Ishikawa (cell line): ENCODE results near the gene PHOSPHO2.

ENCODE experiments used
- CEBPB ChIP-seq: IDR thresholded peaks from 2 replicates; pipeline ENCODE4 v1.6.1; 2012
- CREB1 ChIP-seq: IDR thresholded peaks from 2 replicates; pipeline ENCODE4 v1.6.1; 2012; ENCODE audit warnings: low read depth
- EGR1 ChIP-seq: IDR thresholded peaks from 2 replicates; pipeline ENCODE4 v1.6.1; 2012
- EP300 ChIP-seq: IDR thresholded peaks from 2 replicates; pipeline ENCODE4 v1.6.1; 2012; ENCODE audit warnings: borderline replicate concordance
- FOXM1 ChIP-seq: IDR thresholded peaks from 2 replicates; pipeline ENCODE4 v1.6.1; 2012; ENCODE audit warnings: low read depth, borderline replicate concordance
- MAX ChIP-seq: IDR thresholded peaks from 2 replicates; pipeline ENCODE4 v1.6.1; 2012
- NFIC ChIP-seq: IDR thresholded peaks from 2 replicates; pipeline ENCODE4 v1.6.1; 2012
- RAD21 ChIP-seq: IDR thresholded peaks from 2 replicates; pipeline ENCODE4 v1.6.1; 2012; ENCODE audit warnings: low read depth
- REST ChIP-seq: IDR thresholded peaks from 2 replicates; pipeline ENCODE4 v1.6.1; 2012; ENCODE audit warnings: low read depth, mild to moderate bottlenecking
- TAF1 ChIP-seq: IDR thresholded peaks from 2 replicates; pipeline ENCODE4 v1.6.1; 2012; ENCODE audit warnings: low read depth, mild to moderate bottlenecking
- TCF12 ChIP-seq: IDR thresholded peaks from 2 replicates; pipeline ENCODE4 v1.6.1; 2012; ENCODE audit warnings: low read depth
- TEAD4 ChIP-seq: IDR thresholded peaks from 2 replicates; pipeline ENCODE4 v1.6.1; 2012
- USF1 ChIP-seq: IDR thresholded peaks from 2 replicates; pipeline ENCODE4 v1.6.1; 2012
- YY1 ChIP-seq: IDR thresholded peaks from 2 replicates; pipeline ENCODE4 v1.6.1; 2012; ENCODE audit warnings: low read depth
- ZBTB7A ChIP-seq: IDR thresholded peaks from 2 replicates; pipeline ENCODE4 v1.6.1; 2012; ENCODE audit warnings: low read depth

PHOSPHO2 gene

GRCh38 chr2:169743549-169743948, 49.3 kb downstream of the PHOSPHO2 start:
- TF ChIP-seq USF1 (no peak), EP300 (no peak), EGR1 (no peak), RAD21 (no peak), YY1 (no peak), TAF1 (no peak), FOXM1 (no peak), REST (no peak), ZBTB7A (no peak), NFIC (no peak), CREB1 (no peak), CEBPB (no peak), MAX (no peak)

- TF ChIP-seq TEAD4, result no peak
- TF ChIP-seq NFIC, result no peak
- no peak for TF ChIP-seq RAD21
- no peak for TF ChIP-seq ZBTB7A
- TF ChIP-seq USF1, result no peak
- TF ChIP-seq TAF1, result no peak
Measured at GRCh38 chr2:169746240-169746639, 52.0 kb downstream of the PHOSPHO2 start.

- TF ChIP-seq USF1 (no peak), CREB1 (no peak), TCF12 (no peak)
Measured at GRCh38 chr2:169748319-169748718, 54.0 kb downstream of the PHOSPHO2 start.
